ENCODE measurements around the gene FGG. TPM values are rescaled to one million over a fixed set of nuclear protein-coding genes. Genes with fewer than 3 reads are reported as not detected.

FGG gene
- total and polyA plus RNA-seq, 3 donors from 2014 or later, result 0.25 to 5.1 (median 2.8) TPM

GRCh38 chr4:154622598-154622997 is 10.1 kb upstream of the FGG start:
- Histone ChIP-seq H3K27me3 (no peaks in the 10 kb centered on the region), H3K9me3 (no peaks in the 10 kb centered on the region), H3K36me3 (ENCODE audit: low read depth, missing control alignments) (no peaks in the 10 kb centered on the region), H3K27ac (no peak overlapping the region), H3K4me1 (no peaks in the 10 kb centered on the region), H3K4me3 (no peak overlapping the region)
- peak; percentile 21 to 40 (median 28) for TF ChIP-seq CTCF (IDR thresholded peaks at IDR 0.05)
- TF ChIP-seq POLR2A (IDR thresholded peaks at IDR 0.05), result no peak
- DNase-seq, result no peak
- intact Hi-C loops (cut with DNase I; ENCODE audit: low total_unique reads), result no loop called here

- TF ChIP-seq POLR2A (IDR thresholded peaks at IDR 0.05) (no peak), CTCF (IDR thresholded peaks at IDR 0.05) (no peak)
- Histone ChIP-seq H3K27ac (no peak overlapping the region), H3K27me3 (no peaks in the 10 kb centered on the region), H3K36me3 (ENCODE audit: low read depth, missing control alignments) (no peaks in the 10 kb centered on the region), H3K4me1 (no peaks in the 10 kb centered on the region), H3K4me3 (no peak overlapping the region), H3K9me3 (no peaks in the 10 kb centered on the region)
- DNase-seq, result no peak
- WGBS, 2 donors, result 0% methylated on average over 1 of the region's 1 CpG
- intact Hi-C loops (cut with DNase I; ENCODE audit: low total_unique reads), result no loop called here
These were observed 7.7 kb upstream of the FGG start for GRCh38 chr4:154620111-154620510.

GRCh38 chr4:154618708-154619315 is 6.4 kb upstream of the FGG start:
- Histone ChIP-seq H3K9me3 (no peaks in the 10 kb centered on the region), H3K27me3 (no peaks in the 10 kb centered on the region), H3K36me3 (ENCODE audit: low read depth, missing control alignments) (no peaks in the 10 kb centered on the region), H3K4me1 (no peaks in the 10 kb centered on the region), H3K27ac (no peak overlapping the region), H3K4me3 (no peak overlapping the region)
- intact Hi-C loops (cut with DNase I; ENCODE audit: low total_unique reads), result no loop called here
- DNase-seq, result peak; percentile 75
- no peak for TF ChIP-seq POLR2A (IDR thresholded peaks at IDR 0.05)
- TF ChIP-seq CTCF (IDR thresholded peaks at IDR 0.05), result peak in 2 of 3 experiments; percentile 21 to 42
- WGBS, 2 donors, result 52% methylated on average over 4 of the region's 4 CpGs

GRCh38 chr4:154617820-154618317 is 5.4 kb upstream of the FGG start:
- Histone ChIP-seq H3K27ac (no peak overlapping the region), H3K4me3 (no peak overlapping the region), H3K36me3 (ENCODE audit: low read depth, missing control alignments) (no peaks in the 10 kb centered on the region), H3K4me1 (no peaks in the 10 kb centered on the region), H3K27me3 (no peaks in the 10 kb centered on the region), H3K9me3 (no peaks in the 10 kb centered on the region)
- DNase-seq, result no peak
- intact Hi-C loops (cut with DNase I; ENCODE audit: low total_unique reads), result no loop called here
- no peak for TF ChIP-seq POLR2A (IDR thresholded peaks at IDR 0.05)
- no peak for TF ChIP-seq CTCF (IDR thresholded peaks at IDR 0.05)
- 78 to 83% methylated on average over 5 of the region's 5 CpGs for WGBS, 2 donors

- H3K27ac ChIP-seq, result no peak overlapping the region
- intact Hi-C loops (cut with DNase I; ENCODE audit: low total_unique reads), result no loop called here
- DNase-seq, result no peak
- H3K36me3 ChIP-seq (ENCODE audit: low read depth, missing control alignments), result no peaks in the 10 kb centered on the region
- no peak overlapping the region for H3K4me3 ChIP-seq
- H3K4me1 ChIP-seq, result no peaks in the 10 kb centered on the region
- no peak for TF ChIP-seq CTCF (IDR thresholded peaks at IDR 0.05)
- TF ChIP-seq POLR2A (IDR thresholded peaks at IDR 0.05), result no peak
- H3K27me3 ChIP-seq, result no peaks in the 10 kb centered on the region
- H3K9me3 ChIP-seq, result no peaks in the 10 kb centered on the region
- 59 to 79% methylated on average over 2 of the region's 2 CpGs for WGBS, 2 donors
These were observed 4.3 kb upstream of the FGG start for GRCh38 chr4:154616731-154617130.

Data from testis (tissue), 3 donors.